Activated CD4-positive, alpha-beta T cell treated with anti-CD3 and anti-CD28 coated beads for 36 hours (primary cell): Measurements from ENCODE around the gene TPPP3. TPM values are rescaled to one million over a fixed set of nuclear protein-coding genes. Genes with fewer than 3 reads are reported as not detected.

ENCODE experiments used
- ATAC-seq: fragments of 200-7000 bp; cut with Tn5 transposase; one replicate; pipeline ENCODE4 v1.10.0; 2021; ENCODE audit warnings: mild to moderate bottlenecking, moderate library complexity
- CTCF ChIA-PET: fragments of 350-600 bp; sonication (Branson Sonifier 250); formaldehyde crosslinking; loops from one replicate; lab custom pipeline; 2021; ENCODE audit warnings: antibody characterized with exemption; lab: Charles Lee
- POLR2A ChIA-PET: fragments of 350-600 bp; sonication (Branson Sonifier 250); formaldehyde crosslinking; loops from one replicate; lab custom pipeline; 2021; ENCODE audit warnings: antibody characterized with exemption, inconsistent platforms; lab: Charles Lee
- DNase-seq: peaks from one replicate; pipeline ENCODE4 v3.0.0-alpha.2; 2020
- H3K27ac Mint-ChIP-seq: one replicate; pipeline ENCODE4 v1.8.0; 2021; ENCODE audit warnings: mixed read lengths
- H3K27me3 Mint-ChIP-seq: one replicate; pipeline ENCODE4 v1.8.0; 2021; ENCODE audit warnings: mixed read lengths
- H3K36me3 Mint-ChIP-seq: one replicate; pipeline ENCODE4 v1.8.0; 2021; ENCODE audit warnings: low read depth, mixed read lengths
- H3K4me1 Mint-ChIP-seq: one replicate; pipeline ENCODE4 v1.8.0; 2021; ENCODE audit warnings: mixed read lengths
- H3K4me3 Mint-ChIP-seq: one replicate; pipeline ENCODE4 v1.8.0; 2021; ENCODE audit warnings: mild to moderate bottlenecking, moderate library complexity, mixed read lengths
- H3K9me3 Mint-ChIP-seq: one replicate; pipeline ENCODE4 v1.8.0; 2021; ENCODE audit warnings: low read depth, mixed read lengths
- intact Hi-C, 2 experiments: fragments of 100-400 bp; cut with DNase I in 1 of 2; cut with micrococcal nuclease in 1 of 2; formaldehyde crosslinking; loops; one replicate each; pipeline versions ENCODE4 v1.14.2 to v1.15.1; 2022 to 2024; cut with DNase I, micrococcal nuclease
- total RNA-seq, 2 experiments: library from RNA; stranded (reverse); gene quantifications; one replicate each; pipeline ENCODE4 v1.2.3, GENCODE V29; 2021

Gene TPPP3
- total RNA-seq, 2 experiments from 2014 or later, result not detected

GRCh38 chr16:67345401-67345800 lies 47.9 kb downstream of the TPPP3 start:
- no peak for ATAC-seq
- Mint-ChIP-seq H3K4me1 (peaks cover 2% of the 10 kb centered on the region), H3K9me3 (no peaks in the 10 kb centered on the region), H3K27ac (no peak overlapping the region), H3K36me3 (no peaks in the 10 kb centered on the region), H3K4me3 (no peak overlapping the region), H3K27me3 (peaks cover 2% of the 10 kb centered on the region)
- no peak for DNase-seq
- CTCF ChIA-PET, result interaction anchor here (0.6 to 1.8 kb wide), 7 partner anchors 16 to 229 kb away, joined by 3 to 5 read pairs (median 4); partner anchors contain the start of genes KCTD19 and LRRC36
- POLR2A ChIA-PET, result no interaction called here
- intact Hi-C loops, result loop anchor here in 1 of 2 experiments (5.0 kb wide), 1 partner anchor 122 kb away; no protein-coding TSS in a partner anchor

GRCh38 chr16:67342616-67343015 lies 50.7 kb downstream of the TPPP3 start:
- no peaks in the 10 kb centered on the region for H3K9me3 Mint-ChIP-seq
- ATAC-seq, result no peak
- H3K27me3 Mint-ChIP-seq, result peaks cover 5% of the 10 kb centered on the region
- no peak for DNase-seq
- POLR2A ChIA-PET, result no interaction called here
- H3K4me1 Mint-ChIP-seq, result no peaks in the 10 kb centered on the region
- CTCF ChIA-PET, result interaction anchor here (1.0 kb wide), 1 partner anchor 17 kb away, joined by 3 read pairs; no protein-coding TSS in a partner anchor
- H3K27ac Mint-ChIP-seq, result no peak overlapping the region
- H3K36me3 Mint-ChIP-seq, result no peaks in the 10 kb centered on the region
- no peak overlapping the region for H3K4me3 Mint-ChIP-seq
- intact Hi-C loops, result no loop called here

- ChIA-PET CTCF (no interaction called here), POLR2A (no interaction called here)
- H3K9me3 Mint-ChIP-seq, result no peaks in the 10 kb centered on the region
- intact Hi-C loops, result no loop called here
- H3K4me1 Mint-ChIP-seq, result no peaks in the 10 kb centered on the region
- no peaks in the 10 kb centered on the region for H3K36me3 Mint-ChIP-seq
- no peak overlapping the region for H3K4me3 Mint-ChIP-seq
- peaks cover 3% of the 10 kb centered on the region for H3K27me3 Mint-ChIP-seq
- no peak for DNase-seq
- no peak overlapping the region for H3K27ac Mint-ChIP-seq
- ATAC-seq, result no peak
Measured at GRCh38 chr16:67341250-67341649, 52.0 kb downstream of the TPPP3 start.

Other genes starting within 250 kb of the TPPP3 start
- gene B3GNT9, start 242.5 kb downstream of the TPPP3 start, total RNA-seq, result 1 to 10 TPM; 2.3 to 3.0 TPM
- 10 to 100 TPM; 22.0 to 34.0 TPM for gene TRADD, start 233.6 kb downstream of the TPPP3 start, total RNA-seq
- gene FBXL8, start 233.5 kb downstream of the TPPP3 start, total RNA-seq, result 10 to 100 TPM; 15.5 to 21.0 TPM
- 10 to 100 TPM; 15.7 to 20.7 TPM for gene HSF4, start 228.8 kb downstream of the TPPP3 start, total RNA-seq
- gene NOL3, start 223.0 kb downstream of the TPPP3 start, total RNA-seq, result 10 to 100 TPM; 15.5 to 17.5 TPM
- 10 to 100 TPM; 28.8 to 30.4 TPM for gene MATCAP1, start 209.5 kb downstream of the TPPP3 start, total RNA-seq
- under 1 TPM in 1 of 2 experiments, not detected in 1; 0.16 TPM for gene EXOC3L1, start 203.4 kb downstream of the TPPP3 start, total RNA-seq
- 100 to 1,000 TPM in 1 of 2 experiments, 10 to 100 TPM in 1; 91.4 to 110 TPM for gene E2F4, start 201.3 kb downstream of the TPPP3 start, total RNA-seq
- gene ELMO3, start 194.4 kb downstream of the TPPP3 start, total RNA-seq, result 1 to 10 TPM; 3.0 to 4.6 TPM
- 10 to 100 TPM; 13.6 to 31.2 TPM for gene TMEM208, start 166.4 kb downstream of the TPPP3 start, total RNA-seq
- 10 to 100 TPM; 75.5 to 77.2 TPM for gene FHOD1, start 146.0 kb downstream of the TPPP3 start, total RNA-seq
- gene SLC9A5, start 144.5 kb downstream of the TPPP3 start, total RNA-seq, result 1 to 10 TPM; 4.5 to 5.5 TPM
- 10 to 100 TPM; 21.1 to 23.1 TPM for gene PLEKHG4, start 114.0 kb downstream of the TPPP3 start, total RNA-seq
- 1 to 10 TPM; 1.8 to 2.0 TPM for gene KCTD19, start 66.8 kb downstream of the TPPP3 start, total RNA-seq
- gene LRRC36, start 66.7 kb downstream of the TPPP3 start, total RNA-seq, result under 1 TPM; 0.51 to 0.66 TPM
- gene ZDHHC1, start 23.0 kb upstream of the TPPP3 start, total RNA-seq, result under 1 TPM; 0.58 to 0.98 TPM
- gene HSD11B2, start 37.6 kb upstream of the TPPP3 start, total RNA-seq, result 1 to 10 TPM; 2.0 to 2.2 TPM
- 10 to 100 TPM; 16.3 to 17.3 TPM for gene ATP6V0D1, start 87.7 kb upstream of the TPPP3 start, total RNA-seq
- not detected for gene AGRP, start 90.0 kb upstream of the TPPP3 start, total RNA-seq
- gene RIPOR1, start 135.3 kb upstream of the TPPP3 start, total RNA-seq, result 10 to 100 TPM; 18.9 to 24.1 TPM
- gene CTCF, start 169.0 kb upstream of the TPPP3 start, total RNA-seq, result 10 to 100 TPM; 51.0 to 66.4 TPM